GM12874 (cell line): ENCODE data around the gene NRG3.

Source experiments
- CTCF ChIP-seq: IDR thresholded peaks from 2 replicates; pipeline ENCODE4 v1.5.1; 2011; ENCODE audit warnings: low read depth, mild to moderate bottlenecking, control low read depth, low read length, moderate library complexity; ENCODE audit not compliant: insufficient read depth

NRG3 gene

GRCh38 chr10:82865366-82865765, 990.4 kb downstream of the NRG3 start:
- no peak for TF ChIP-seq CTCF

- no peak for TF ChIP-seq CTCF
Observed at GRCh38 chr10:82866424-82867020, 991.5 kb downstream of the NRG3 start.

GRCh38 chr10:82867056-82867455, 992.1 kb downstream of the NRG3 start:
- TF ChIP-seq CTCF: no peak

- TF ChIP-seq CTCF: no peak
Observed at GRCh38 chr10:82874671-82875070, 999.7 kb downstream of the NRG3 start.

- TF ChIP-seq CTCF: no peak
Observed at GRCh38 chr10:82880776-82881290, 1005.8 kb downstream of the NRG3 start.

- no peak for TF ChIP-seq CTCF
Observed at GRCh38 chr10:82882722-82883121, 1007.7 kb downstream of the NRG3 start.

GRCh38 chr10:82883603-82884002, 1008.6 kb downstream of the NRG3 start:
- TF ChIP-seq CTCF: no peak
